GM21723 (cell line): ENCODE results near the gene CACNA1H.

Source experiments
- ATAC-seq: cut with Tn5 transposase; IDR thresholded peaks from one replicate; pipeline ENCODE4 v1.9.1; 2021; ENCODE audit warnings: mild to moderate bottlenecking, moderate library complexity; ENCODE audit not compliant: unreplicated experiment

The CACNA1H gene

GRCh38 chr16:1140582-1141162 lies 12.2 kb upstream of the CACNA1H start:
- no peak for ATAC-seq

GRCh38 chr16:1141191-1141590 lies 11.7 kb upstream of the CACNA1H start:
- ATAC-seq: no peak

- ATAC-seq: no peak
Measured at GRCh38 chr16:1141716-1142115, 11.2 kb upstream of the CACNA1H start.

- no peak for ATAC-seq
Measured at GRCh38 chr16:1142911-1143310, 10.0 kb upstream of the CACNA1H start.

GRCh38 chr16:1143761-1144450 lies 9.0 kb upstream of the CACNA1H start:
- ATAC-seq: no peak

- ATAC-seq: no peak
Measured at GRCh38 chr16:1144476-1145382, 8.2 kb upstream of the CACNA1H start.

GRCh38 chr16:1145383-1146100 lies 7.4 kb upstream of the CACNA1H start:
- no peak for ATAC-seq

GRCh38 chr16:1146409-1146808 lies 6.5 kb upstream of the CACNA1H start:
- no peak for ATAC-seq

- no peak for ATAC-seq
Measured at GRCh38 chr16:1147027-1147426, 5.9 kb upstream of the CACNA1H start.

GRCh38 chr16:1149101-1149636 lies 3.7 kb upstream of the CACNA1H start:
- no peak for ATAC-seq

- ATAC-seq: no peak
Measured at GRCh38 chr16:1150511-1150982, 2.4 kb upstream of the CACNA1H start.

- ATAC-seq: no peak
Measured at GRCh38 chr16:1151424-1152122, 1.3 kb upstream of the CACNA1H start.

GRCh38 chr16:1152123-1152638 lies 725 bp upstream of the CACNA1H start:
- ATAC-seq: no peak

- ATAC-seq: no peak
Measured at GRCh38 chr16:1153480-1154160, 714 bp downstream of the CACNA1H start.

GRCh38 chr16:1154291-1154886 lies 1.5 kb downstream of the CACNA1H start:
- no peak for ATAC-seq

- no peak for ATAC-seq
Measured at GRCh38 chr16:1154887-1155331, 2.0 kb downstream of the CACNA1H start.

GRCh38 chr16:1155353-1156054 lies 2.6 kb downstream of the CACNA1H start:
- no peak for ATAC-seq
